K562 (cell line): ENCODE measurements around the gene SLC34A3. TPM values are rescaled to one million over a fixed set of nuclear protein-coding genes. Genes with fewer than 3 reads are reported as not detected.

Experiments used
- ATF3 ChIP-seq, 2 experiments: fragments of 450-650 bp in 1 of 2; sonication (generic) in 1 of 2; formaldehyde crosslinking in 1 of 2; IDR thresholded peaks in 1 of 2; conservative IDR thresholded peaks in 1 of 2; 2 replicates each; pipeline versions ENCODE4 v1.6.1 to v1.8.1; 2016 to 2023; ENCODE audit warnings: mild to moderate bottlenecking in 2 of 2, moderate library complexity in 2 of 2, inconsistent platforms in 1 of 2, missing genetic modification reagents in 1 of 2
- CBX1 ChIP-seq: sonication (generic); IDR thresholded peaks from 2 replicates; pipeline ENCODE4 v1.6.1; 2016; ENCODE audit warnings: antibody characterized with exemption, low read depth, mild to moderate bottlenecking
- CHD4 ChIP-seq: fragments of 200-600 bp; sonication (generic); IDR thresholded peaks from 3 replicates; pipeline ENCODE4 v1.6.1; 2012; ENCODE audit warnings: low read depth, mild to moderate bottlenecking, mixed read lengths, low read length, inconsistent platforms; ENCODE audit not compliant: insufficient read depth, insufficient replicate concordance, poor library complexity, severe bottlenecking
- DEAF1 ChIP-seq: fragments of 450-650 bp; formaldehyde crosslinking; IDR thresholded peaks from 2 replicates; pipeline ENCODE4 v1.4.0; 2020; ENCODE audit warnings: mild to moderate bottlenecking, moderate library complexity
- HDAC1 ChIP-seq, 2 experiments: fragments of 450-650 bp; IDR thresholded peaks; 2 replicates each; pipeline ENCODE4 v1.6.1; 2016 to 2017; ENCODE audit warnings: inconsistent platforms in 1 of 2, mild to moderate bottlenecking in 1 of 2, moderate library complexity in 1 of 2
- HNRNPUL1 ChIP-seq: fragments of 200-400 bp; formaldehyde crosslinking; IDR thresholded peaks from 2 replicates; pipeline ENCODE4 v1.6.1; 2017; ENCODE audit warnings: low read length
- NFATC3 ChIP-seq: fragments of 450-650 bp; IDR thresholded peaks from 2 replicates; pipeline ENCODE4 v1.6.1; 2017; ENCODE audit warnings: mild to moderate bottlenecking
- NFE2 ChIP-seq: IDR thresholded peaks from 2 replicates; pipeline ENCODE4 v1.6.1; 2014; ENCODE audit warnings: antibody characterized with exemption, low read depth
- RBM17 ChIP-seq: fragments of 200-400 bp; formaldehyde crosslinking; IDR thresholded peaks from 2 replicates; pipeline ENCODE4 v1.6.1; 2017; ENCODE audit warnings: low read depth, mild to moderate bottlenecking, low read length, borderline replicate concordance
- REST ChIP-seq, 2 experiments: fragments of 450-650 bp; formaldehyde crosslinking in 1 of 2; IDR thresholded peaks; 2 replicates each; pipeline versions ENCODE4 v1.4.0 to v1.6.1; 2014 to 2020; ENCODE audit warnings: mild to moderate bottlenecking in 2 of 2, borderline replicate concordance in 1 of 2, low read depth in 1 of 2
- TCF7 ChIP-seq: sonication (generic); IDR thresholded peaks from 2 replicates; pipeline ENCODE4 v1.6.1; 2016; ENCODE audit warnings: antibody characterized with exemption, borderline replicate concordance
- ZNF134 ChIP-seq: fragments of 250-450 bp; sonication (Bioruptor Pico); conservative IDR thresholded peaks from 2 replicates; pipeline ENCODE4 v1.4.0; 2020
- ZNF561 ChIP-seq: fragments of 450-650 bp; formaldehyde crosslinking; conservative IDR thresholded peaks from 2 replicates; pipeline ENCODE4 v1.4.0; 2020; ENCODE audit warnings: mild to moderate bottlenecking, moderate library complexity
- polyA plus RNA-seq, 8 experiments: library from polyadenylated mRNA; depleted of rRNA in 4 of 8; stranded (reverse) in 5 of 8; unstranded in 3 of 8; fragments of >200 nt; fragmentation: Nextera tagmentation in 2 of 8; fragmentation: Illumina TruSeq in 1 of 8; extraction: Ambion mirVana in 2 of 8; extraction: Trizol in 1 of 8; gene quantifications; 2 replicates each; pipeline versions ENCODE4 v1.2.1 to v1.2.3, GENCODE V29; 2011 to 2014; ENCODE audit warnings: inconsistent platforms in 1 of 8, missing spikeins in 1 of 8
- total RNA-seq, 7 experiments: library from RNA; depleted of rRNA in 6 of 7; stranded (reverse); fragments of >200 nt in 6 of 7; fragmentation: Illumina TruSeq in 2 of 7; extraction: Trizol in 2 of 7; gene quantifications; 2 replicates each; pipeline versions ENCODE4 v1.2.1 to v1.2.3, GENCODE V29; 2011 to 2021; ENCODE audit warnings: low replicate concordance in 1 of 7

The SLC34A3 gene
- total and polyA plus RNA-seq, 9 of the 15 experiments (the other 6 are each of a cell fraction or from before 2014, with no cell fraction given) = not detected

GRCh38 chr9:137200311-137201204 is 30.1 kb upstream of the SLC34A3 start, which contains the start of gene TPRN (continued):
- TF ChIP-seq DEAF1 (CRISPR knock-in tag) = no peak
- no peak for TF ChIP-seq NFE2
- TF ChIP-seq ATF3 (IDR thresholded peaks at IDR 0.05) = no peak
- TF ChIP-seq ATF3 (CRISPR knock-in tag; conservative IDR thresholded peaks at IDR 0.05) = no peak
- no peak for TF ChIP-seq RBM17
- no peak for TF ChIP-seq ZNF561
- TF ChIP-seq HNRNPUL1 = no peak
- TF ChIP-seq HDAC1 (IDR thresholded peaks at IDR 0.05) = peak in 1 of 2 experiments; percentile 85; a peak in 2 of 4 replicates
- TF ChIP-seq NFATC3 = no peak
- TF ChIP-seq REST (IDR thresholded peaks at IDR 0.05; ENCODE audit: borderline replicate concordance) = no peak
- TF ChIP-seq REST (CRISPR knock-in tag; IDR thresholded peaks at IDR 0.05; ENCODE audit: low read depth) = peak; percentile 61; the same call in 1 of the 2 replicates
- no peak for TF ChIP-seq TCF7
- TF ChIP-seq CBX1 = no peak
- TF ChIP-seq CHD4 = no peak
- TF ChIP-seq ZNF134 (CRISPR knock-in tag) = no peak
